GM18861 (cell line): Measurements from ENCODE around the gene NKAIN2.

Experiments used
- ATAC-seq: cut with Tn5 transposase; IDR thresholded peaks from one replicate; pipeline ENCODE4 v1.9.1; 2021; ENCODE audit not compliant: unreplicated experiment

Gene NKAIN2

GRCh38 chr6:124470803-124471202 lies 667.1 kb downstream of the NKAIN2 start:
- ATAC-seq = no peak

- ATAC-seq = no peak
These were observed 671.5 kb downstream of the NKAIN2 start for GRCh38 chr6:124475176-124475575.

GRCh38 chr6:124478906-124479305 lies 675.2 kb downstream of the NKAIN2 start:
- no peak for ATAC-seq

- ATAC-seq = no peak
These were observed 676.3 kb downstream of the NKAIN2 start for GRCh38 chr6:124479991-124480430.

- ATAC-seq = no peak
These were observed 678.4 kb downstream of the NKAIN2 start for GRCh38 chr6:124482071-124482491.

- ATAC-seq = no peak
These were observed 684.2 kb downstream of the NKAIN2 start for GRCh38 chr6:124487623-124488431.

- ATAC-seq = no peak
These were observed 686.5 kb downstream of the NKAIN2 start for GRCh38 chr6:124490122-124490521.

- ATAC-seq = no peak
These were observed 689.6 kb downstream of the NKAIN2 start for GRCh38 chr6:124493259-124493658.

- no peak for ATAC-seq
These were observed 691.4 kb downstream of the NKAIN2 start for GRCh38 chr6:124494956-124495664.

- ATAC-seq = no peak
These were observed 692.1 kb downstream of the NKAIN2 start for GRCh38 chr6:124495665-124496190.

GRCh38 chr6:124496334-124496733 lies 692.7 kb downstream of the NKAIN2 start:
- no peak for ATAC-seq

- ATAC-seq = no peak
These were observed 708.8 kb downstream of the NKAIN2 start for GRCh38 chr6:124512431-124512830.

GRCh38 chr6:124517339-124517738 lies 713.7 kb downstream of the NKAIN2 start:
- no peak for ATAC-seq

- no peak for ATAC-seq
These were observed 716.8 kb downstream of the NKAIN2 start for GRCh38 chr6:124520514-124520913.

- no peak for ATAC-seq
These were observed 718.7 kb downstream of the NKAIN2 start for GRCh38 chr6:124522335-124522734.

GRCh38 chr6:124524491-124525200 lies 721.0 kb downstream of the NKAIN2 start:
- no peak for ATAC-seq

- no peak for ATAC-seq
These were observed 727.3 kb downstream of the NKAIN2 start for GRCh38 chr6:124530926-124531325.

- no peak for ATAC-seq
These were observed 731.6 kb downstream of the NKAIN2 start for GRCh38 chr6:124535299-124535698.

- no peak for ATAC-seq
These were observed 732.1 kb downstream of the NKAIN2 start for GRCh38 chr6:124535746-124536145.

- no peak for ATAC-seq
These were observed 732.6 kb downstream of the NKAIN2 start for GRCh38 chr6:124536157-124536841.

- ATAC-seq = no peak
These were observed 733.2 kb downstream of the NKAIN2 start for GRCh38 chr6:124536842-124537191.
